Uterus (tissue), 2 donors: ENCODE measurements around the gene IQCH.

Experiments
- CTCF ChIP-seq, 4 experiments: fragments of 200-600 bp in 2 of 4; fragments of 450-650 bp in 2 of 4; sonication (generic) in 2 of 4; IDR thresholded peaks; one replicate each; pipeline ENCODE4 v1.5.1; 2016 to 2019; ENCODE audit warnings: antibody characterized with exemption in 4 of 4, mild to moderate bottlenecking in 2 of 4, moderate library complexity in 1 of 4
- POLR2A ChIP-seq, 2 donors: fragments of 450-650 bp; IDR thresholded peaks; one replicate each; pipeline ENCODE4 v1.6.1; 2016; ENCODE audit warnings: antibody characterized with exemption in 2 of 2, mild to moderate bottlenecking in 1 of 2, moderate library complexity in 1 of 2

- TF ChIP-seq CTCF (IDR thresholded peaks at IDR 0.05) (no peak), POLR2A (IDR thresholded peaks at IDR 0.05) (no peak)
Measured at GRCh38 chr15:67389975-67390374, 135.4 kb downstream of the IQCH start.
